Neural progenitor cell (in vitro differentiated cells): ENCODE data around the gene TCEA3. TPM values are rescaled to one million over a fixed set of nuclear protein-coding genes. Genes with fewer than 3 reads are reported as not detected.

Experiments
- DNase-seq: peaks from one replicate; pipeline ENCODE4 v3.0.0-alpha.2; 2016; ENCODE audit warnings: low spot score
- H2AFZ ChIP-seq: fragments of 200-600 bp; sonication (generic); replicated peaks from 2 replicates; pipeline ENCODE4 v1.6.1; 2016; ENCODE audit warnings: antibody characterized with exemption
- H3F3A ChIP-seq: fragments of 200-600 bp; sonication (generic); 2 replicates; pipeline ENCODE4 v1.6.1; 2016; ENCODE audit warnings: antibody characterized with exemption, low read depth
- H3K27ac ChIP-seq: fragments of 200-600 bp; sonication (generic); 2 replicates; pipeline ENCODE4 v1.5.1; 2016; ENCODE audit warnings: mild to moderate bottlenecking
- H3K27me3 ChIP-seq: fragments of 200-600 bp; sonication (generic); 2 replicates; pipeline ENCODE4 v1.6.1; 2016; ENCODE audit warnings: mild to moderate bottlenecking, moderate library complexity
- H3K36me3 ChIP-seq: fragments of 200-600 bp; sonication (generic); 2 replicates; pipeline ENCODE4 v1.5.1; 2016
- H3K4me1 ChIP-seq: fragments of 200-600 bp; sonication (generic); 2 replicates; pipeline ENCODE4 v1.6.1; 2016; ENCODE audit warnings: mixed run types
- H3K4me2 ChIP-seq: fragments of 200-600 bp; sonication (generic); 2 replicates; pipeline ENCODE4 v1.6.1; 2016
- H3K4me3 ChIP-seq: fragments of 200-600 bp; sonication (generic); 2 replicates; pipeline ENCODE4 v1.5.1; 2016
- H3K79me2 ChIP-seq: fragments of 200-600 bp; sonication (generic); 2 replicates; pipeline ENCODE4 v1.6.1; 2016; ENCODE audit warnings: low read depth
- H3K9ac ChIP-seq: fragments of 200-600 bp; sonication (generic); 2 replicates; pipeline ENCODE4 v1.6.1; 2016
- H3K9me3 ChIP-seq: fragments of 200-600 bp; sonication (generic); 2 replicates; pipeline ENCODE4 v1.5.1; 2016; ENCODE audit warnings: low read depth
- H4K20me1 ChIP-seq: fragments of 200-600 bp; sonication (generic); 2 replicates; pipeline ENCODE4 v1.6.1; 2016; ENCODE audit warnings: low read depth
- H3K27ac Mint-ChIP-seq: 3 replicates; pipeline ENCODE4 v1.8.0; 2021; ENCODE audit warnings: mixed read lengths
- H3K27me3 Mint-ChIP-seq: 2 replicates; pipeline ENCODE4 v1.8.0; 2022; ENCODE audit warnings: low read depth, mild to moderate bottlenecking, inconsistent platforms, moderate library complexity, mixed read lengths; ENCODE audit not compliant: insufficient read depth
- H3K36me3 Mint-ChIP-seq: 3 replicates; pipeline ENCODE4 v1.8.0; 2021; ENCODE audit warnings: mixed read lengths
- H3K4me1 Mint-ChIP-seq: 3 replicates; pipeline ENCODE4 v1.8.0; 2021; ENCODE audit warnings: mixed read lengths
- H3K4me3 Mint-ChIP-seq: 3 replicates; pipeline ENCODE4 v1.8.0; 2021; ENCODE audit warnings: mild to moderate bottlenecking, moderate library complexity, mixed read lengths
- H3K9me3 Mint-ChIP-seq: 3 replicates; pipeline ENCODE4 v1.8.0; 2020; ENCODE audit warnings: mixed read lengths
- EZH2 ChIP-seq: fragments of 200-600 bp; sonication (generic); IDR thresholded peaks from 2 replicates; pipeline ENCODE4 v1.6.1; 2017; ENCODE audit warnings: antibody characterized with exemption, mild to moderate bottlenecking, moderate library complexity
- EZH2phosphoT487 ChIP-seq: fragments of 200-600 bp; sonication (generic); IDR thresholded peaks from 2 replicates; pipeline ENCODE4 v1.6.1; 2017; ENCODE audit warnings: antibody characterized with exemption
- total RNA-seq: library from RNA; depleted of rRNA; stranded (reverse); fragments of >200 nt; gene quantifications from 2 replicates; pipeline ENCODE4 v1.2.3, GENCODE V29; 2015; ENCODE audit warnings: low replicate concordance
- TF ChIP-seq, protein P1 (sequence below): fragments of 200-600 bp; sonication (generic); IDR thresholded peaks from 2 replicates; pipeline ENCODE4 v1.5.1; 2017; ENCODE audit warnings: antibody characterized with exemption, mild to moderate bottlenecking

The TCEA3 gene
- total RNA-seq, 1 donor from 2014 or later, result 0.54 TPM

DNA sequence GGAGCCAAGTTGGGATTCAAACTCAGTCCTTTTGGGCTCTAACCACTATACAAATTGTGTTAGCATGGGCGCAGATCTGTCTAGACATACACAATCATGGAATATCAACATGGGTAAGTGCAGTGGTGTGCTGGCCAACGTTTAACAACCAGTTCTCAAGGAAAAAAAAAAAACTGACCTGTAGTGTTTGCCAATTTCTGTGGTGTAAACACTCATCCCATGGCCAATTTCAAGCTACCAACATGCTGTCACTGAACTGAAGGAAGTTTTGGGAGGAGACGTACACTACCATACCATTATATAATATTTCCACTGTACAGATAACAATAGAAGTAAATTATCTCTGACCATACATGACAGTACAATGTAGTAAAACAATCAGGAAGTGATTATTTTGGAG is 3.2 kb downstream of the TCEA3 start:
- TF ChIP-seq EZH2 (no peak), EZH2phosphoT487 (no peak)
- TF ChIP-seq, protein P1, sequence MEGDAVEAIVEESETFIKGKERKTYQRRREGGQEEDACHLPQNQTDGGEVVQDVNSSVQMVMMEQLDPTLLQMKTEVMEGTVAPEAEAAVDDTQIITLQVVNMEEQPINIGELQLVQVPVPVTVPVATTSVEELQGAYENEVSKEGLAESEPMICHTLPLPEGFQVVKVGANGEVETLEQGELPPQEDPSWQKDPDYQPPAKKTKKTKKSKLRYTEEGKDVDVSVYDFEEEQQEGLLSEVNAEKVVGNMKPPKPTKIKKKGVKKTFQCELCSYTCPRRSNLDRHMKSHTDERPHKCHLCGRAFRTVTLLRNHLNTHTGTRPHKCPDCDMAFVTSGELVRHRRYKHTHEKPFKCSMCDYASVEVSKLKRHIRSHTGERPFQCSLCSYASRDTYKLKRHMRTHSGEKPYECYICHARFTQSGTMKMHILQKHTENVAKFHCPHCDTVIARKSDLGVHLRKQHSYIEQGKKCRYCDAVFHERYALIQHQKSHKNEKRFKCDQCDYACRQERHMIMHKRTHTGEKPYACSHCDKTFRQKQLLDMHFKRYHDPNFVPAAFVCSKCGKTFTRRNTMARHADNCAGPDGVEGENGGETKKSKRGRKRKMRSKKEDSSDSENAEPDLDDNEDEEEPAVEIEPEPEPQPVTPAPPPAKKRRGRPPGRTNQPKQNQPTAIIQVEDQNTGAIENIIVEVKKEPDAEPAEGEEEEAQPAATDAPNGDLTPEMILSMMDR, result no peak
- Mint-ChIP-seq H3K4me3 (no peak overlapping the region), H3K27me3 (peaks cover 26% of the 10 kb centered on the region), H3K9me3 (no peaks in the 10 kb centered on the region), H3K27ac (no peak overlapping the region), H3K4me1 (peaks cover 33% of the 10 kb centered on the region), H3K36me3 (peaks cover 8% of the 10 kb centered on the region)
- Histone ChIP-seq H3F3A (peaks cover 18% of the 10 kb centered on the region), H4K20me1 (peaks cover 21% of the 10 kb centered on the region), H3K36me3 (no peaks in the 10 kb centered on the region), H3K9ac (no peak overlapping the region), H3K9me3 (no peaks in the 10 kb centered on the region), H3K4me3 (no peak overlapping the region), H2AFZ (no peak overlapping the region), H3K27me3 (peaks cover 100% of the 10 kb centered on the region), H3K27ac (no peak overlapping the region), H3K4me1 (peaks cover 26% of the 10 kb centered on the region), H3K4me2 (no peak overlapping the region), H3K79me2 (no peaks in the 10 kb centered on the region)
- DNase-seq, result no peak

GRCh38 chr1:23420778-23421177 is 3.8 kb downstream of the TCEA3 start:
- Histone ChIP-seq H3K4me2 (no peak overlapping the region), H3K79me2 (no peaks in the 10 kb centered on the region), H3K27ac (no peak overlapping the region), H4K20me1 (peaks cover 21% of the 10 kb centered on the region), H3F3A (peaks cover 18% of the 10 kb centered on the region), H2AFZ (no peak overlapping the region), H3K4me1 (peaks cover 26% of the 10 kb centered on the region), H3K36me3 (no peaks in the 10 kb centered on the region), H3K27me3 (peaks cover 100% of the 10 kb centered on the region), H3K4me3 (no peak overlapping the region), H3K9me3 (no peaks in the 10 kb centered on the region), H3K9ac (no peak overlapping the region)
- DNase-seq, result no peak
- Mint-ChIP-seq H3K27me3 (peaks cover 22% of the 10 kb centered on the region), H3K4me3 (no peak overlapping the region), H3K27ac (no peak overlapping the region), H3K4me1 (peaks cover 28% of the 10 kb centered on the region), H3K9me3 (no peaks in the 10 kb centered on the region), H3K36me3 (peaks cover 2% of the 10 kb centered on the region)
- TF ChIP-seq, protein P1, result no peak
- no peak for TF ChIP-seq EZH2
- TF ChIP-seq EZH2phosphoT487, result no peak

- H3K27me3 Mint-ChIP-seq, result peaks cover 12% of the 10 kb centered on the region
- TF ChIP-seq, protein P1, result no peak
- TF ChIP-seq EZH2phosphoT487 (no peak), EZH2 (no peak)
- no peaks in the 10 kb centered on the region for H3K9me3 Mint-ChIP-seq
- Histone ChIP-seq H3K4me3 (no peak overlapping the region), H3K4me2 (no peak overlapping the region), H3F3A (peaks cover 22% of the 10 kb centered on the region), H3K9me3 (no peaks in the 10 kb centered on the region), H3K9ac (no peak overlapping the region), H3K4me1 (peaks cover 22% of the 10 kb centered on the region), H4K20me1 (peaks cover 21% of the 10 kb centered on the region), H3K27ac (no peak overlapping the region), H3K27me3 (peaks cover 100% of the 10 kb centered on the region), H3K79me2 (no peaks in the 10 kb centered on the region), H2AFZ (no peak overlapping the region), H3K36me3 (no peaks in the 10 kb centered on the region)
- H3K27ac Mint-ChIP-seq, result no peak overlapping the region
- H3K4me1 Mint-ChIP-seq, result peaks cover 21% of the 10 kb centered on the region
- no peaks in the 10 kb centered on the region for H3K36me3 Mint-ChIP-seq
- no peak overlapping the region for H3K4me3 Mint-ChIP-seq
- peak; percentile 54 for DNase-seq
Observed at GRCh38 chr1:23419180-23419579, 5.4 kb downstream of the TCEA3 start.
